MM.1S (cell line): ENCODE results near the gene UBAP2L.

Experiments
- DNase-seq: peaks from one replicate; pipeline ENCODE4 v3.0.0-alpha.2; 2015
- H2AFZ ChIP-seq: fragments of 300-600 bp; sonication (generic); 2 replicates; pipeline ENCODE4 v1.6.0; 2016; ENCODE audit warnings: antibody characterized with exemption, low read length
- H3F3A ChIP-seq: fragments of 300-600 bp; sonication (generic); 2 replicates; pipeline ENCODE4 v1.6.1; 2016; ENCODE audit warnings: mild to moderate bottlenecking, antibody characterized with exemption, low read length, moderate library complexity, mixed read lengths; ENCODE audit not compliant: insufficient read depth
- H3K27ac ChIP-seq: fragments of 300-600 bp; sonication (generic); 2 replicates; pipeline ENCODE4 v1.5.1; 2016; ENCODE audit warnings: mild to moderate bottlenecking, low read length
- H3K27me3 ChIP-seq: fragments of 300-600 bp; sonication (generic); replicated peaks from 2 replicates; pipeline ENCODE4 v1.6.0; 2016; ENCODE audit warnings: low read length; ENCODE audit not compliant: insufficient read depth
- H3K36me3 ChIP-seq: fragments of 300-600 bp; sonication (generic); replicated peaks from 2 replicates; pipeline ENCODE4 v1.6.1; 2016; ENCODE audit warnings: mild to moderate bottlenecking, low read length, mixed read lengths; ENCODE audit not compliant: insufficient read depth
- H3K4me1 ChIP-seq: fragments of 300-600 bp; sonication (generic); 2 replicates; pipeline ENCODE4 v1.6.1; 2016; ENCODE audit warnings: low read length, mixed read lengths
- H3K4me2 ChIP-seq: fragments of 300-600 bp; sonication (generic); 2 replicates; pipeline ENCODE4 v1.6.0; 2016; ENCODE audit warnings: low read depth, low read length
- H3K4me3 ChIP-seq: fragments of 300-600 bp; sonication (generic); 2 replicates; pipeline ENCODE4 v1.5.1; 2016; ENCODE audit warnings: low read length, mixed read lengths
- H3K79me2 ChIP-seq: fragments of 300-600 bp; sonication (generic); 2 replicates; pipeline ENCODE4 v1.6.1; 2016; ENCODE audit warnings: mixed run types, low read length, mixed read lengths
- H3K9ac ChIP-seq: fragments of 300-600 bp; sonication (generic); 2 replicates; pipeline ENCODE4 v1.6.1; 2016; ENCODE audit warnings: low read length, mixed read lengths
- H3K9me2 ChIP-seq: fragments of 300-600 bp; sonication (generic); replicated peaks from 2 replicates; pipeline ENCODE4 v1.6.1; 2016; ENCODE audit warnings: mild to moderate bottlenecking, low read length, mixed read lengths; ENCODE audit not compliant: insufficient read depth
- H3K9me3 ChIP-seq: fragments of 300-600 bp; sonication (generic); replicated peaks from 2 replicates; pipeline ENCODE4 v1.6.1; 2016; ENCODE audit warnings: mild to moderate bottlenecking, low read length, mixed read lengths; ENCODE audit not compliant: insufficient read depth
- H4K20me1 ChIP-seq: fragments of 300-600 bp; sonication (generic); 2 replicates; pipeline ENCODE4 v1.6.1; 2016; ENCODE audit warnings: mild to moderate bottlenecking, low read length, moderate library complexity, mixed read lengths; ENCODE audit not compliant: insufficient read depth
- EZH2 ChIP-seq: fragments of 300-600 bp; sonication (generic); optimal IDR thresholded peaks from 2 replicates; pipeline ENCODE3; 2017; ENCODE audit warnings: low read depth, mild to moderate bottlenecking, antibody characterized with exemption, low read length, mixed read lengths
- EZH2phosphoT487 ChIP-seq: fragments of 300-600 bp; sonication (generic); IDR thresholded peaks from 2 replicates; pipeline ENCODE4 v1.6.1; 2018; ENCODE audit warnings: antibody characterized with exemption, low read length
- TF ChIP-seq, protein P1 (sequence below): fragments of 300-600 bp; sonication (generic); IDR thresholded peaks from 2 replicates; pipeline ENCODE4 v1.5.1; 2016; ENCODE audit warnings: antibody characterized with exemption, low read length, mixed read lengths

Gene UBAP2L

DNA sequence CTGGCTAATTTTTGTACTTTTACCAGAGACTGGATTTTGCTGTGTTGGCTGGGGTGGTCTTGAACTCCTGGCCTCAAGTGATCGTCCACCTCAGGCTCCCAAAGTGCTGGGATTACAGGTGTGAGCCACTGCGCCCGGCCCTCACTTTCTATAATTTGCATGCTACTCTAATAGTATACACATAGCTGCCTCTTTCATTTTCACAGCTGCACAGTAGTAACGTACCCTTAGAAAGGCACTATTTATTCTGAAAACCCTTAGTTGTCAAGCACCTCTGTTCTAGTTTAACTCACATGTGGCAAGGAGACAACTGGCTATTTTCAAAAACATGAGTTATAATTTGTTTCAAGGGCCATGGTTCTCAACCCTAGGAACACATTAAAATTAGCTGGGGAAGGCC lies 46.1 kb upstream of the UBAP2L start:
- Histone ChIP-seq H3K9me3 (no peaks in the 10 kb centered on the region), H3F3A (peaks cover 19% of the 10 kb centered on the region), H2AFZ (no peak overlapping the region), H3K27ac (peak overlapping the region; percentile 18; the same call in 1 of the 2 replicates), H3K27me3 (no peaks in the 10 kb centered on the region), H3K9ac (no peak overlapping the region), H3K4me1 (peaks cover 34% of the 10 kb centered on the region), H3K4me2 (no peak overlapping the region), H3K79me2 (peaks cover 97% of the 10 kb centered on the region), H3K4me3 (no peak overlapping the region), H4K20me1 (peaks cover 69% of the 10 kb centered on the region), H3K36me3 (peaks cover 40% of the 10 kb centered on the region), H3K9me2 (no peaks in the 10 kb centered on the region)
- DNase-seq, result peak; percentile 41
- TF ChIP-seq EZH2phosphoT487 (no peak), EZH2 (no peak)
- TF ChIP-seq, protein P1, sequence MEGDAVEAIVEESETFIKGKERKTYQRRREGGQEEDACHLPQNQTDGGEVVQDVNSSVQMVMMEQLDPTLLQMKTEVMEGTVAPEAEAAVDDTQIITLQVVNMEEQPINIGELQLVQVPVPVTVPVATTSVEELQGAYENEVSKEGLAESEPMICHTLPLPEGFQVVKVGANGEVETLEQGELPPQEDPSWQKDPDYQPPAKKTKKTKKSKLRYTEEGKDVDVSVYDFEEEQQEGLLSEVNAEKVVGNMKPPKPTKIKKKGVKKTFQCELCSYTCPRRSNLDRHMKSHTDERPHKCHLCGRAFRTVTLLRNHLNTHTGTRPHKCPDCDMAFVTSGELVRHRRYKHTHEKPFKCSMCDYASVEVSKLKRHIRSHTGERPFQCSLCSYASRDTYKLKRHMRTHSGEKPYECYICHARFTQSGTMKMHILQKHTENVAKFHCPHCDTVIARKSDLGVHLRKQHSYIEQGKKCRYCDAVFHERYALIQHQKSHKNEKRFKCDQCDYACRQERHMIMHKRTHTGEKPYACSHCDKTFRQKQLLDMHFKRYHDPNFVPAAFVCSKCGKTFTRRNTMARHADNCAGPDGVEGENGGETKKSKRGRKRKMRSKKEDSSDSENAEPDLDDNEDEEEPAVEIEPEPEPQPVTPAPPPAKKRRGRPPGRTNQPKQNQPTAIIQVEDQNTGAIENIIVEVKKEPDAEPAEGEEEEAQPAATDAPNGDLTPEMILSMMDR, result no peak

DNA sequence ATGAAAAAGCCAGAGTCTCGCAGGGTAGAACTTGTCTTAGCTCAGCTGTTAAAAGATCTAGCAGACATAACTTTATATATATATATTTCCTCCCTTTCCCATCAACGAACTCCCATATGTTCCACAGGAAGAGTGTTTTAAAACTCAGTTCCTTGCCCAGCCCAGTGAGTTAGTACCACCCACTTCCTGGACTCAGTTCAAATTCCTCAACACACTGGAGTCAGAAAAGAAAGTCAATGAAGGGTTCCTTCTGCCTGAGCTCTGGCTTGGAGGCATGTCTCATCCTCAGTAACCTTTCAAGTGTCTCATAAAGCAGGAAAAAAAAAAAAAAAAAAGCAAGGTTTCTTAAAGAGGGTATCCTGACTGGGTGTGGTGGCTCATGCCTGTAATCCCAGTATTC lies 44.4 kb upstream of the UBAP2L start:
- Histone ChIP-seq H3K9me3 (no peaks in the 10 kb centered on the region), H2AFZ (no peak overlapping the region), H4K20me1 (peaks cover 83% of the 10 kb centered on the region), H3K36me3 (peaks cover 24% of the 10 kb centered on the region), H3K27me3 (no peaks in the 10 kb centered on the region), H3K4me2 (no peak overlapping the region), H3K4me3 (no peak overlapping the region), H3F3A (peaks cover 26% of the 10 kb centered on the region), H3K4me1 (peaks cover 48% of the 10 kb centered on the region), H3K9me2 (no peaks in the 10 kb centered on the region), H3K79me2 (peaks cover 97% of the 10 kb centered on the region), H3K9ac (no peak overlapping the region), H3K27ac (no peak overlapping the region)
- no peak for TF ChIP-seq EZH2phosphoT487
- no peak for TF ChIP-seq EZH2
- TF ChIP-seq, protein P1, result no peak
- DNase-seq, result no peak

DNA sequence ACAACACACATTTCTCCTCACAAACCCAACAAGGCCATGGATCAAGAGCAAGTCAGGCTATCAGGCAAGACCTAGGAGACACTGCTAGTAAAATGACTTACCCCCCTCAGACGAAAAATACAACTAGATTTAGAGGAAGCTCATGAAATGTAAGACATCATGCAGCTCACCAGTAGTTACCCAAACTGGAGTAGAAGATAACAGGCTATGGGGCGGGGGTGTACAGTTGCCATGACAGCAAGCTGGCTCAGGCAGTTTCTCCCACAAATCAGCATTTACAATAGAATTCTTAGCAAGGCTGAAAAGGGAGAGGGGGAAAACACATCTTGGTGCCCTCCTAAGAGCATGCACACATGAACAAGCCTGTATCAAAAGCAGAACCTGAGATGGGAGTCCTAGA lies 42.7 kb upstream of the UBAP2L start:
- no peak for TF ChIP-seq EZH2phosphoT487
- TF ChIP-seq, protein P1, result no peak
- no peak for TF ChIP-seq EZH2
- peak overlapping the region; percentile 16; the same call in 1 of the 2 replicates for H3K4me2 ChIP-seq

More for the DNA sequence above, 42.7 kb upstream of the UBAP2L start:
- Histone ChIP-seq H3K36me3 (peaks cover 7% of the 10 kb centered on the region; the same call in 1 of the 2 replicates), H3K9me2 (no peaks in the 10 kb centered on the region), H2AFZ (no peak overlapping the region), H3K4me3 (no peak overlapping the region), H3F3A (peaks cover 39% of the 10 kb centered on the region), H3K9me3 (no peaks in the 10 kb centered on the region), H3K9ac (no peak overlapping the region), H3K27me3 (no peaks in the 10 kb centered on the region), H3K4me1 (peaks cover 50% of the 10 kb centered on the region), H3K79me2 (peaks cover 97% of the 10 kb centered on the region), H4K20me1 (peaks cover 73% of the 10 kb centered on the region), H3K27ac (no peak overlapping the region)
- DNase-seq, result no peak
